Measurements from ENCODE around the gene GLIPR1L2. TPM values are rescaled to one million over a fixed set of nuclear protein-coding genes. Genes with fewer than 3 reads are reported as not detected.

GLIPR1L2 gene
- total RNA-seq, 2 experiments from 2014 or later, result 0.44 to 0.56 TPM

GRCh38 chr12:75446857-75447256, 56.0 kb downstream of the GLIPR1L2 start:
- intact Hi-C loops (cut with DNase I, micrococcal nuclease), result no loop called here
- Histone ChIP-seq H3K27ac (ENCODE audit: low read depth in 1 of 2, low read length in 2 of 2) (no peak overlapping the region), H3K36me3 (ENCODE audit: insufficient read depth, low read length) (no peaks in the 10 kb centered on the region), H3K4me3 (ENCODE audit: low read length) (no peak overlapping the region), H3K27me3 (ENCODE audit: control insufficient read depth in 1 of 2, insufficient read depth in 2 of 2, low read length in 2 of 2) (no peaks in the 10 kb centered on the region), H3K9me3 (ENCODE audit: control insufficient read depth in 1 of 2, insufficient read depth in 1 of 2, low read length in 2 of 2) (peaks cover 0 to under 1% of the 10 kb centered on the region in 2 experiments), H3K4me1 (ENCODE audit: insufficient read depth, low read length) (no peaks in the 10 kb centered on the region)
- ChIA-PET POLR2A (no interaction called here), CTCF (interaction anchor here (1.8 kb wide), 1 partner anchor 10 kb away, joined by 6 read pairs; no protein-coding TSS in a partner anchor)
- no peak for ATAC-seq (ENCODE audit: poor library complexity)
- H3K27me3 Mint-ChIP-seq, result peaks cover 6% of the 10 kb centered on the region
- no peak for DNase-seq
- no peak overlapping the region for H3K27ac Mint-ChIP-seq
- H3K4me1 Mint-ChIP-seq (ENCODE audit: low read depth), result no peaks in the 10 kb centered on the region
- TF ChIP-seq, protein P1, sequence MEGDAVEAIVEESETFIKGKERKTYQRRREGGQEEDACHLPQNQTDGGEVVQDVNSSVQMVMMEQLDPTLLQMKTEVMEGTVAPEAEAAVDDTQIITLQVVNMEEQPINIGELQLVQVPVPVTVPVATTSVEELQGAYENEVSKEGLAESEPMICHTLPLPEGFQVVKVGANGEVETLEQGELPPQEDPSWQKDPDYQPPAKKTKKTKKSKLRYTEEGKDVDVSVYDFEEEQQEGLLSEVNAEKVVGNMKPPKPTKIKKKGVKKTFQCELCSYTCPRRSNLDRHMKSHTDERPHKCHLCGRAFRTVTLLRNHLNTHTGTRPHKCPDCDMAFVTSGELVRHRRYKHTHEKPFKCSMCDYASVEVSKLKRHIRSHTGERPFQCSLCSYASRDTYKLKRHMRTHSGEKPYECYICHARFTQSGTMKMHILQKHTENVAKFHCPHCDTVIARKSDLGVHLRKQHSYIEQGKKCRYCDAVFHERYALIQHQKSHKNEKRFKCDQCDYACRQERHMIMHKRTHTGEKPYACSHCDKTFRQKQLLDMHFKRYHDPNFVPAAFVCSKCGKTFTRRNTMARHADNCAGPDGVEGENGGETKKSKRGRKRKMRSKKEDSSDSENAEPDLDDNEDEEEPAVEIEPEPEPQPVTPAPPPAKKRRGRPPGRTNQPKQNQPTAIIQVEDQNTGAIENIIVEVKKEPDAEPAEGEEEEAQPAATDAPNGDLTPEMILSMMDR (IDR thresholded peaks at IDR 0.05), result no peak
- no peak overlapping the region for H3K4me3 Mint-ChIP-seq
- no peaks in the 10 kb centered on the region for H3K36me3 Mint-ChIP-seq (ENCODE audit: low read depth)
- no peaks in the 10 kb centered on the region for H3K9me3 Mint-ChIP-seq

GRCh38 chr12:75447691-75448393, 57.0 kb downstream of the GLIPR1L2 start:
- DNase-seq, result no peak
- no peaks in the 10 kb centered on the region for H3K27me3 ChIP-seq (ENCODE audit: control insufficient read depth in 1 of 2, insufficient read depth in 2 of 2, low read length in 2 of 2)
- no peaks in the 10 kb centered on the region for H3K36me3 Mint-ChIP-seq (ENCODE audit: low read depth)
- no peak overlapping the region for H3K4me3 ChIP-seq (ENCODE audit: low read length)
- no peaks in the 10 kb centered on the region for H3K4me1 ChIP-seq (ENCODE audit: insufficient read depth, low read length)
- TF ChIP-seq, protein P1 (IDR thresholded peaks at IDR 0.05), result no peak
- intact Hi-C loops (cut with DNase I, micrococcal nuclease), result no loop called here
- no peak overlapping the region for H3K27ac ChIP-seq (ENCODE audit: low read depth in 1 of 2, low read length in 2 of 2)
- H3K4me3 Mint-ChIP-seq, result no peak overlapping the region
- no peaks in the 10 kb centered on the region for H3K36me3 ChIP-seq (ENCODE audit: insufficient read depth, low read length)
- no peaks in the 10 kb centered on the region for H3K9me3 ChIP-seq (ENCODE audit: control insufficient read depth in 1 of 2, insufficient read depth in 1 of 2, low read length in 2 of 2)
- H3K27ac Mint-ChIP-seq, result no peak overlapping the region
- ChIA-PET CTCF (no interaction called here), POLR2A (no interaction called here)
- ATAC-seq (ENCODE audit: poor library complexity), result no peak
- H3K9me3 Mint-ChIP-seq, result no peaks in the 10 kb centered on the region
- H3K27me3 Mint-ChIP-seq, result no peaks in the 10 kb centered on the region
- no peaks in the 10 kb centered on the region for H3K4me1 Mint-ChIP-seq (ENCODE audit: low read depth)

- H3K4me3 Mint-ChIP-seq, result no peak overlapping the region
- ChIA-PET CTCF (no interaction called here), POLR2A (interaction anchor here (1.2 kb wide), 1 partner anchor 11 kb away, joined by 3 read pairs; no protein-coding TSS in a partner anchor)
- Histone ChIP-seq H3K36me3 (ENCODE audit: insufficient read depth, low read length) (no peaks in the 10 kb centered on the region), H3K4me1 (ENCODE audit: insufficient read depth, low read length) (peaks cover 7% of the 10 kb centered on the region), H3K27ac (ENCODE audit: low read depth in 1 of 2, low read length in 2 of 2) (no peak overlapping the region), H3K4me3 (ENCODE audit: low read length) (no peak overlapping the region), H3K27me3 (ENCODE audit: control insufficient read depth in 1 of 2, insufficient read depth in 2 of 2, low read length in 2 of 2) (no peaks in the 10 kb centered on the region), H3K9me3 (ENCODE audit: control insufficient read depth in 1 of 2, insufficient read depth in 1 of 2, low read length in 2 of 2) (no peaks in the 10 kb centered on the region)
- intact Hi-C loops (cut with DNase I, micrococcal nuclease), result no loop called here
- TF ChIP-seq, protein P1 (IDR thresholded peaks at IDR 0.05), result no peak
- no peaks in the 10 kb centered on the region for H3K9me3 Mint-ChIP-seq
- peaks cover 18% of the 10 kb centered on the region for H3K4me1 Mint-ChIP-seq (ENCODE audit: low read depth)
- ATAC-seq (ENCODE audit: poor library complexity) (no peak), DNase-seq (no peak)
- no peak overlapping the region for H3K27ac Mint-ChIP-seq
- no peaks in the 10 kb centered on the region for H3K36me3 Mint-ChIP-seq (ENCODE audit: low read depth)
- H3K27me3 Mint-ChIP-seq, result no peaks in the 10 kb centered on the region
These were observed 61.9 kb downstream of the GLIPR1L2 start for GRCh38 chr12:75452675-75453330.
